Renal cortex interstitium (tissue), 11 donors: ENCODE measurements around the gene IRGQ. TPM values are rescaled to one million over a fixed set of nuclear protein-coding genes. Genes with fewer than 3 reads are reported as not detected.
"Not testable (repeated sequence)": the region's sequence is repeated elsewhere in the genome, so short reads cannot be mapped to it uniquely, and the experiment has no call there.

Experiments used
- DNase-seq, 11 donors: peaks; one replicate each; pipeline ENCODE4 v3.0.0-alpha.2; 2013; ENCODE audit warnings: low read depth in 9 of 11, low spot score in 4 of 11; ENCODE audit errors: extremely low read depth in 1 of 11
- polyA plus RNA-seq, 3 donors: library from polyadenylated mRNA; unstranded; fragments of 120-200 nt; gene quantifications; one replicate each; pipeline ENCODE4 v1.2.1, GENCODE V29; 2013; ENCODE audit not compliant: insufficient read length in 3 of 3

The IRGQ gene
- polyA plus RNA-seq, 3 donors = 15.8 to 19.8 (median 16.2) TPM

DNA sequence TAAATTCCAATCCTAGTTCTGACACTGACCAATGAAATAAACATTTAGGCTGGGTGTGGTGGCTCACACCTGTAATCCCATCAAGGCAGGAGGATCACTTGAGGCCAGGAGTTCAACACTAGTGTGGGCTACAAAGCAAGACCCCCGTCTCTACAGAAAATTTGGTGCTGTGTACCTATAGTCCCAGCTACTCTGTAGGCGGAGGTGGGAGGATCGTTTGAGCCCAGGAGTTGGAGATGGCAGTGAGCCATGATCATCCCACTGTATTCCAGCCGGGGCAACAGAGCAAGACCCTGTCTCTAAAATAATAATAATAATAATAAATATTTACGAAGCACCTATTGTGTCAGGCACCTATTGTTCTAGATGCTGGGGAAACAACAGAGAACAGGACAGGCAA, 6.7 kb downstream of the IRGQ start:
- DNase-seq = no peak

DNA sequence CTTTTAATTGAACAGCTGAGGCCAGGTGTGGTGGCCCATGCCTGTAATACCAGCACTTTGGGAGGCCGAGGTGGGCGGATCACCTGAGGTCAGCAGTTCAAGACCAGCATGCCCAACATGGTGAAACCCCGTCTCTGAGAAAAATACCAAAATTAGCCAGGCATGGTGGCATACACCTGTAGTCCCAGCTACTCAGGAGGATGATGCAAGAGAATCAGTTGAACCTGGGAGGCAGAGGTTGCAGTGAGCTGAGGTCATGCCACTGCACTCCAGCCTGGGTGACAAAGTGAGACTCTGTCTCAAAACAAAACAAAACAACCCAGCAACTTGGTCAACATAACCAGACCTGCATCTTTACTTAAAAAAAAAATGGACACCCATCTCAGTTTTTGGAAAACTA, 8.9 kb downstream of the IRGQ start:
- not testable (repeated sequence) for DNase-seq

DNA sequence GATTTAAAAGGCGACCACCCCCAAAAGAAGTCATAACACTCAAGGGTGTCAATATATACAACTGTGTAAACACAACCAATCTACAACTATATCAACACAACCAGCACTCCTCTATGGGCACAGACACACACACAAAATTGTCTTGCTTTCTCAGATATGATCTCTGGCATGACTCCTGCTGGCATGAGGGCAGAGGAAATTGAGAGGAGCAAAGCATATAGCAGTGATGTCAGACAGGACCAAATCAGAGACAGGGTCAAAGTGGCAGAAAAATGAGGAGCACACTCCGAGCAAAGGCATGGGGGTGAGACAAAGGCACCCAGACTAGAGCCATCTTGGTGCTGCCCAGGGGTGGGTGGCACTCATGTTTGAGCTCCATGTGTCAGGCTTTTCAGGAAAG, 9.6 kb downstream of the IRGQ start:
- DNase-seq = no peak

DNA sequence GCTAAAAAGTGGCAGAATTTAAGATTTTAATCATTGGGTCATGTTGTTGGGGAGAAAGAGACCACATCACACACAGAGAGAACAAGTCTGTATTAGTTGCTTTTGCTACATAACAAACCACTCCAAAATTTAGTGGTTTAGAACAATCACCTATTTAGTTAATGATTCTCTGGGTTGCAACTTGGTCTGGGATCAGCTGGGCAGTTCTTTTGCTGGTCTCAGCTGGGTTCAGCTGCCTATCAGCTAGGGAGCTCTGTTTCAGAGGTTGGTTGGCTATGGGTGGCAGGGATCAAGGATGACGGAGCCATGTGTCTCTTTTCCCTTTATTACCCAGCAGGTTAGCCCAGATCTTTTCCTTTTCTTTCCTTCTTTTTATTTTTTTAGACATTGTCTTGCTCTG, 11.4 kb downstream of the IRGQ start:
- no peak for DNase-seq

DNA sequence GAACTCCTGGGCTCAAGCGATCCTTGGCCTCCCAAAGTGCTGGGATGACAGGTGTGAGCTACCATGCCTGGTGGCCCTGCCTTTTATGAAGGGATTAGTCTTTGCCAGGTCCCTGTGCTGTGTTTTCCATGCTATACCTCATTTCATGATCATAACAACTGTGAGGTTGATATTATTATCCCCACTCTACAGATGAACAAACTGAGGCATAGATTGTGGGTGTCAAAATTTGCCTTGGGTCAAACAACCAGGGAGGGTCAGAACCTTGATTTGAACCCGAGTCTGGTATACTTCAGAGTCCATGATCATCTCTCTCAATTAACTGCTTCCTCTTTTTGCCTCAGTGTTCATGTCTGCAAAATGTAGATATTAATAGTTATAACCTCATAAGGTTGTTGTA, 13.4 kb downstream of the IRGQ start:
- DNase-seq = no peak

DNA sequence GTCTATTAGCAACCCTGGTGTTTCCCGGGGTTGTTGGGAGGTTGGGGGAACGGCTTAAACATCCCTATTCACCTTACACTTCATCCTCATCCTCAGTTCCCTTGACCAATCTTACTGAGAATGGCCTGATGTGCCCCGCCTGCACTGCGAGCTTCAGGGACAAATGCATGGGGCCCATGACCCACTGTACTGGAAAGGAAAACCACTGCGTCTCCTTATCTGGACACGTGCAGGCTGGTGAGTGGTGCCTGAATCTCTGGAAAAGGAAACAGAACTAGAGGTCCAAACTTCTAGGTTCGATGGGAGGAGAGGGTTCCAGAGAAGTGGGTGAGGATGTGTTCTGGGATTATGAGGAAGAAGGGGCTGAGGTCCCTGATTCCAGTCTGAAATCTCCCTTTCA, 14.5 kb downstream of the IRGQ start:
- no peak for DNase-seq

DNA sequence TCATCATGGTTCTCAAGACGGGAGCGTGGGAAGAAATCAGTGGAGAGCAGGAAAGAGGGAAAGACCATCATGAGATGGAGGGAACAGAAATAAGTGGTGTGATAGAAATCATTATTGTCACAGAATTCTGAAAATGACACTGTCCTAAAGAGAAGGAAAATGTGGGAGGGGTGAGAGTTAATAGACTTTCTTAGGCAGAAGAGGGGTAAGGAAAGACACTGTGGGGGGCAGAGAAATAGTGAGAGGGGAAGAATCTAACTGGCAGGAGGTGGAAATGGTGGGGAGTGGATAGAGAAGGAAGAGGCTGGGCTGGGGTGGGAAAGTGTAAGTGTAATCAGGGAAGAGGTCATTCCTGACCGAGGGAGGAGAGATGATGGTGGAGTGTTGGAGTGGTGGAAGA, 17.1 kb downstream of the IRGQ start:
- no peak for DNase-seq

DNA sequence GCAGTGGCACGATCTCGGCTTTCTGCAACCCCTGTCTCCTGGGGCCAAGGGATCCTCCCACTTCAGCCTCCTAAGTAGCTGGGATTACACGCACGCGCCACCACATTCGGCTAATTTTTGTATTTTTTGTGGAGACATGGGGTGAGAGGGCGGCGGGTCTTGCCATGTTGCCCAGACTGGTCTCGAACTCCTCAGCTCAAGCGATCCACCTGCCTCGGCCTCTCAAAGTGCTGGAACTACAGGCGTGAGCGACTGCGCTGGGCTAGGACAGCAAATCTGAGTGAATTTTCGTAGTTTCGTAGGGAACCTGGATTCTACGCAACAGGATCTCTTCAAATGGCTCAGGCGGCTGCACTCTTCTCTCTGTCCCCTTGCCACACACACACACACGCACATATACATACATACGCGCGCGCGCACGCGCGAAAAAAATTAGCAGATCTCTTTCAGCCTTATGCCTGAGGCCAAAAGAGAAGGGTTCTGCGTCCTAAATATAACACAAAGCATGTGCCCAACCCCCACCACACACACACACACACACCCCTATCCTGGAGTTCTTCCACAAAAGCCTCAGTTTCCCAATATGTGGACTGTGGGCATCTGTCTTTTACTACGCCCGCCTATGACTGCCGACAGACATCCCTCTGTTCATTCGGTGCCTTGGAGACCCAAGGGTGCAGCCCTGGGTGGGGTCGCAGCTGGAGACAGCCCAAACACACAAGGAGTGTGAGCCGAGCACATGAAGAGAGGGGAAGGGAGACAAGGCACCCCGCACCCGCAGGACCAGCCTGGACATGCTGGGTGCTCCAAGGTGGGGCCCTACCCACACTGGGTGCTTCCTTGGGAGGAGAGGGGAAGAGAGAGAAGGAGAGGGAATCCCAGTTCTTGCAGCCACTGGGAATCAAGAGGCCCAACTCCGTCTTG, 19.7 kb downstream of the IRGQ start:
- no peak for DNase-seq

DNA sequence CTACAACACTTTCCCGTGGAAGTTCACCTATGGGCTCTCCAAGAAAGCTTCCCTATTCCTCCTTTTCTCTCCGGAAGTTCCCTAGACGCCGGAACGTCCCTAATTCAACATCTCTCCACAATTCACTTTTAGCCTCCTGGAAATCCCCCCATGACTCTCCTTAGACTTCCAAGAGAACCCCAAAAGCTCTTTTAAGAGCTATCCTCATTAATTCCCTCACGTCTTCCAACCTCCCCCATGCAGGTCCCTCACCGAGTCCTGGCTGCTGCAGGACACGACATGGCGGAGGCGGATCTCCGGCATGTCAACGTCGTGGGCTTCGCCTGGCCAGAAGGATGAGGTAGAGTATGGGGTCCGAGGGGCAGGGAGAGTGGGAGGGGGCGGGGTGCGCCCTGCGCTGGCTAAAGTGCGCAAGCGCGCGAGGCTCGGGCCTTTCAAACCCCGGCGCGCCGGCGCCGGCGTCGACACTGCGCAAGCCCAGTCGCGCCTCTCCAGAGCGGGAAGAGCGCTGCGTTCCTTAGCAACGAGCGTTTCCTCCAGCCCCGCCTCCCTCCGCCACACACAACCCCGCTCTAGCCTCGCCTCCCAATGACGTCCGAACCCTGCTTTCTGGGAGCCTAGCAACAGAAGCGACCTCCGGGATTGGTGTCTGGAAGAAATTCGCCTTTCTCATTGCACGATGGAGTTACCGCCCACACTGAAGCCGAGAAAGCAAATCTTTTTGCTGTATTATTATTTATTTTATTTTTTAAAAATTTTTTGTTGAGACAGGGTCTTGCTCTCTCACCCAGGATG, 20.6 kb downstream of the IRGQ start, which contains the start of the genes PINLYP and XRCC1:
Gene PINLYP (plus strand): TSS at position 646 of the 795 bp plus-strand sequence. CDS start 1,391 bp downstream, outside the sequence.
Gene XRCC1 (minus strand): TSS at position 372 of the 795 bp plus-strand sequence. CDS start 69 bp downstream, at position 303.
- DNase-seq = peak; percentile 92 to 99 (median 98)

DNA sequence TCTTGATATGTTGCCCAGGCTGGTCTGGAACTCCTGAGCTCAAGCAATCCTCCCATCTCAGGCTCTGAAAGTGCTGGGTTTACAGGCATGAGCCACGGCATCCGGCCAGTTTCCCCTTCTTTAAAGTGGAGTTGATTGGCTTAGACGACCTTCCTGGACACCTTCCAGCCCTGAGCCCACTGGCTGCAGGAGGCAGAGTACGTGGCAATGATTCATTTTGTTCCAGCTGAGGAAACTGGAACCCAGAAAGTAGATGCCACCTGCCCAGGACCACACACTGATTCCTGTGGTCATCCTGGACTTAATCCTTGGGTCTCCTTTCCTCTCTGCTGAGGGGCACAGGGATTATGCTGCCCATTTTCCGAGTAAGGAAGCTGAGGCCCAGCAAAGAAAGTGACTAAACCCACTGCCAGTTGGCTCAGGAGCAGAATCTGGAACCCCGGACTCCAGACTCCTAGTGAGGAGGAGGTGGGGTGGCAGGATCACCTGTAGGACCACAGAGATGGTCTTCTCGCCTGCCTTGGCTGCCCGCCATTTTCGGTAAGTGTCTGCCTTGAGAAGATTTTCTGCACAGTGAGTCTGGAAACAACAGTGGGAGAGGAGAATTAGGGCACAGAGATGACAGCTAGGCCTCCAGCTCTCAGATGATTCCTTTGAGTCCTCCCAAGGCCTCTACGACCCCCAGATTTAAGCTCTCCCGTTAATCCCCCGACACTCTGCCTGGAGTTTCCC, 21.3 kb downstream of the IRGQ start:
- no peak for DNase-seq

DNA sequence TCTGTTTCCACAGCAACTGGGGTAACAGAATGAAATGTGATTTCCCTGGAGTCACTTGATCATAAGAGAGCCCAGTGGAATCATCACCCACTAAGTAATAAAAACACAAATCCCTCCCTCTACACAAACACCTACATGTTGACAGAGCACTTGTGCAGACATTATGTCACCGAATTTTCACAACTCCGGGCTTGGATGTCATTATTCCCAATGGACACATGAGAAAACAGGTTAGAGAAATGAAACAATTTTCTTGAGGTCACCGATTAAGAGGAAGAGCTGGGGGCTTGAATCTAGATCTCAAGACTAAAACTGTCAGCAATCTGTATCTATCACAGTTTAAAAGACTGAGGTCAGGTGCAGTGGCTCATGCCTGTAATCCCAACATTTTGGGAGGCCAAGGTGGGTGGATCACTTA, 23.8 kb downstream of the IRGQ start:
- no peak for DNase-seq

DNA sequence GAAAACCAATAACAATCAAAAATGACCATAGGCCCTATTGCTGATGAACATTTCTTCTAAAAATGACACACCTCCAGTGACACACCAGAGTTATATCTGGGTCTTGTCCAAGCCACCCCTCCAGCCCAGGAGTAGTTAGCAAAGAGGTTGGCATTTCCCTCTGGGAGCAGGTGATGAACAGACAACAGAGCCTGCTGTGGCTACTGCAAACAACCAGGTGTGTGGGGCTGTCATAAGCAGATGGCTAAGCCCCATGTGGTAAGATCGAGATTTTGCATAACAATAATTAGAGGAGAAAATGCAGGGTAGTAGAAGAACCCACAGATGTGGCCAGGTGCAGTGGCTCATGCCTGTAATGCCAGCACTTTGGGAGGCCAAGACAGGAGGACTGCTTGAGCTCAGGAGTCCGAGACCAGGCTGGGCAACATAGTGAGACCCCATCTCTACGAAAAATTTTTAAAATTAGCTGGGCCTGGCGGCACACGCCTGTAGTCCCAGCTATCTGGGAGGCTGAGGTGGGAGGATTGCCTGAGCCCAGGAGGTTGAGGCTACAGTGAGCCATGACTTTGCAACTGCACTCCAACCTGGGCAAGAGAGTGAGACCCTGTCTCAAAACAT, 25.7 kb downstream of the IRGQ start:
- no peak for DNase-seq

DNA sequence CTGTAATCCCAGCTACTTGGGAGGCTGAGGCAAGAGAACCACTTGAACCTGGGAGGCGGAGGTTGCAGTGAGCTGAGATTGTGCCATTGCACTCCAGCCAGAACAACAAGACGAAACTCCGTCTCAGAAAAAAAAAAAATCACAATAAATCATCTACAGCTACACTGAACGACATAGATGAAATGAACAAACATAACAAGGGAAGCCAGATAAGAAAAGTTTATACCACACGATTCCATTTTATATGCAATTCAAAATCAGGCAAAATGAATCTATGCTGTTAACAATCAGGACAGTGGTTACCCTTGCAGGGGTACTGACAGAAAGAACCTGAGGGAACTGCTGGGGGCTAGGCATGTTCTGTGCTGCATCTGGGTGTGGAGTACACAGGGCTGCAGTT, 26.3 kb downstream of the IRGQ start:
- no peak for DNase-seq

DNA sequence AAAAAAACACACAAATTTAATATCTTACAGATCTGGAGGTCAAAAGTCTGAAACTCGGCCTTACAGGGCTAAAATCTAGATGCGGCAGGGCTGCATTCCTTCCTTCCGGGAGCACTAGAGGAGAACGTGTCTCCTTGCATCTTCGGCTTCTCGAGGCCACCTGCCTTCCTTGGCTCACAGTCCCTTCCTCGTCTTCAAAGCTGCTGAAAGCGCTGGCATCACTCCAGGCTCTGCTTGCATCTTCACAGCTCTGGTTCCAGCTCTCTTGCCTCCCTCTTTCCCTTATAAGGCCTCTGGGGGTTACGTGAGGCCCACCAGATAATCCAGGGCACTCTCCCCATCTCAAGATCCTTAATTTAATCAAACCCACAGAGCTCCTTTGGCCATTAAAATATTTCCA, 31.1 kb downstream of the IRGQ start:
- DNase-seq = no peak

DNA sequence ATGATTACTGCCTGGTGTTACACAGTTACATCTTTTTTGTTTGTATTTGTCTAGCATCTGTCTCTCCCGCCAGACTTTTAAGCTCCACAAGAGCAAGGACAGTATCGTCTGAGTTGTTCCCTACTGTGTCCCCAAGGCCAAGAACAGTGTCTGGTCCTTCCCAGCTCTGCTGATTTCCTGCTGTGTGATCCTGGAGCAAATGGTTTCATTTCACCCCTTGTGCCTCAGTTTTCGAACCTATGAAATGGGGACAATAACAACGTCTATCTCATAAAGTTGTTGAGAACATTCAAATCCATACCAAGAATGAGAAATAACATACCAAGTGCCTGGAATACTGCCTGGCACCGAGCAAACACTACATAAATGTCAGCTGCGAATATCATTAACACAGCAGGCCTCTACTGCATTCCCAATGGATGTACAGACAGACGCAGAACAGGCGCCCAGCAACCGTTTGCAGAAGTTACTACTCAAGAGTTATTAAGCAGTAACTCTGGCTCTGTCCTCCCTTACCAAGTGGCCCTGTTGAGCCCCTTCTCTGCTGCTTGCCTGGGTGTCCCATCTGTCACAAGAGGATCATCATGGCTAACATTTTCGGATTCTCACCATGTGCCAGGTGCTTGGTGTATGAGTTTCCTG, 32.0 kb downstream of the IRGQ start:
- DNase-seq = no peak

DNA sequence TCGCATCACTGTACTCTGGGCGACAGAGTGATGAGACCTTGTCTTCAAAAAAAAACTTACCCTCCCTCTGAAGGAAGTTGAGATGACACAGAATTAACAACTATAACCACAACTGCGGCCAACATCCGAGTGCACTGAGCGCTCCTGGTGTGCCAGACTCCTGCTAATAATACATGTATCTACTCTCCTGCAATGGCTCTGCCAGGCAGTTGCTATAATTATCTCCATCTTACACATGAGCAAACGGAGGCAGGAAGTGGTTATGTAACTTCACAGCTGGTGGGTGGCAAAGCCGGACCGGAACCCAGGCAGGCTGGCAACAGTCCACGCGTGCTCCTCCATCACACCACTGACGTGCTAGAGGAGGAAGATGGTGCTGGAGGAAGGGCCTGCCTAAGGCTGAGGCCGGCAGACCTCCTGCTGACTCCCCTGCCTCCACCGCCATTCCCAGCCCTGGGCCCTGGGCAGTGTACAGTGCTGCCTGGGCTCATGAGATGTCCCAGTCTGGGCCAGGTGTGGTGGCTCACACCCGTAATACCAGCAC, 33.2 kb downstream of the IRGQ start:
- no peak for DNase-seq

DNA sequence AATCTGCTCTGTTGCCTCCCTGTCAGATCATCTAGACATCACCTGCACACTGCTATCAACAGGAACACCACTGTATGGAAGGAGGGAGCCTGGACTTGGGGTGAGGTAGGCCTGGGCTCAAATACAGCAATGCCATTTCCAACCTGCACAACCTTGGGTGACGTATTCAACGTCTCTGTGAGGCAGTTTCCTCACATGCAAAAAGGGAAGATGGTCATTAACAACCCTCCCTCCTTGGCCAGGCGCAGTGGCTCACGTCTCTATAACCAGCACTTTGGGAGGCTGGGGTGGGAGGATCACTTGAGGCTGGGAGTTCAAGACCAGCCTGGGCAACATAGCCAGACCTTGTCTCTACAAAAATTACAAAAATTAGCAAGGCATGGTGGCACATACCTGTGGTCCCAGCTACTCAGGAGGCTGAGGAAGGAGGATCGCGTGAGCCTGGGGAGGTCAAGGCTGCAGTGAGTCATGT, 33.7 kb downstream of the IRGQ start:
- DNase-seq = no peak
